GM23338 (cell line): ENCODE measurements around the gene PRPF40B. TPM values are rescaled to one million over a fixed set of nuclear protein-coding genes. Genes with fewer than 3 reads are reported as not detected.

Experiments
- ATAC-seq: fragments of 200-7000 bp; cut with Tn5 transposase; 3 replicates; pipeline ENCODE4 v1.9.1; 2020
- DNase-seq: peaks from one replicate; pipeline ENCODE4 v3.0.0-alpha.2; 2015; ENCODE audit warnings: low spot score
- H2AFZ ChIP-seq: fragments of 200-600 bp; sonication (generic); 2 replicates; pipeline ENCODE4 v1.8.0; 2016; ENCODE audit warnings: antibody characterized with exemption, mild to moderate bottlenecking, moderate library complexity
- H3F3A ChIP-seq: fragments of 200-600 bp; sonication (generic); replicated peaks from 2 replicates; pipeline ENCODE4 v1.8.0; 2017; ENCODE audit warnings: antibody characterized with exemption, mixed run types, low read depth
- H3K27ac ChIP-seq: fragments of 200-600 bp; sonication (generic); 2 replicates; pipeline ENCODE4 v1.6.1; 2016; ENCODE audit warnings: low read depth
- H3K27me3 ChIP-seq: fragments of 200-600 bp; sonication (generic); 2 replicates; pipeline ENCODE4 v1.8.0; 2016; ENCODE audit warnings: mild to moderate bottlenecking, mixed run types, moderate library complexity; ENCODE audit not compliant: insufficient read depth
- H3K36me3 ChIP-seq: fragments of 200-600 bp; sonication (generic); 2 replicates; pipeline ENCODE4 v1.8.0; 2016; ENCODE audit warnings: mild to moderate bottlenecking; ENCODE audit not compliant: insufficient read depth
- H3K4me1 ChIP-seq: fragments of 200-600 bp; sonication (generic); 2 replicates; pipeline ENCODE4 v1.8.0; 2016; ENCODE audit warnings: mild to moderate bottlenecking, moderate library complexity; ENCODE audit not compliant: insufficient read depth
- H3K4me2 ChIP-seq: fragments of 200-600 bp; sonication (generic); 2 replicates; pipeline ENCODE4 v1.7.1; 2017; ENCODE audit warnings: mixed run types
- H3K4me3 ChIP-seq: fragments of 200-600 bp; sonication (generic); 2 replicates; pipeline ENCODE4 v1.6.1; 2016; ENCODE audit warnings: mixed run types
- H3K79me2 ChIP-seq: fragments of 200-600 bp; sonication (generic); replicated peaks from 2 replicates; pipeline ENCODE4 v1.8.0; 2017; ENCODE audit warnings: mild to moderate bottlenecking; ENCODE audit not compliant: insufficient read depth
- H3K9me2 ChIP-seq: fragments of 200-600 bp; sonication (generic); 2 replicates; pipeline ENCODE4 v1.8.0; 2017; ENCODE audit not compliant: insufficient read depth
- H4K20me1 ChIP-seq: fragments of 200-600 bp; sonication (generic); replicated peaks from 2 replicates; pipeline ENCODE4 v1.8.0; 2017; ENCODE audit warnings: mild to moderate bottlenecking; ENCODE audit not compliant: insufficient read depth
- H3K27ac Mint-ChIP-seq: 2 replicates; pipeline ENCODE4 v1.8.0; 2020; ENCODE audit warnings: inconsistent platforms, mild to moderate bottlenecking, moderate library complexity, mixed read lengths
- H3K27me3 Mint-ChIP-seq: 3 replicates; pipeline ENCODE4 v1.8.0; 2022; ENCODE audit warnings: low read depth, mild to moderate bottlenecking, moderate library complexity, mixed read lengths, inconsistent platforms; ENCODE audit not compliant: insufficient read depth, poor library complexity
- H3K36me3 Mint-ChIP-seq: 3 replicates; pipeline ENCODE4 v1.8.0; 2021; ENCODE audit warnings: low read depth, mild to moderate bottlenecking, inconsistent platforms, moderate library complexity, mixed read lengths
- H3K4me1 Mint-ChIP-seq: 3 replicates; pipeline ENCODE4 v1.8.0; 2020; ENCODE audit warnings: mild to moderate bottlenecking, inconsistent platforms, mixed read lengths
- H3K4me3 Mint-ChIP-seq: 3 replicates; pipeline ENCODE4 v1.8.0; 2021; ENCODE audit warnings: moderate library complexity, mild to moderate bottlenecking, inconsistent platforms, mixed read lengths
- H3K9me3 Mint-ChIP-seq: 3 replicates; pipeline ENCODE4 v1.8.0; 2020; ENCODE audit warnings: moderate library complexity, mild to moderate bottlenecking, inconsistent platforms, mixed read lengths
- CREB1 ChIP-seq: fragments of 250-450 bp; sonication (Bioruptor Pico); IDR thresholded peaks from 2 replicates; pipeline ENCODE4 v1.5.0; 2020; ENCODE audit warnings: low read depth, mild to moderate bottlenecking, moderate library complexity
- EZH2 ChIP-seq: fragments of 200-600 bp; sonication (generic); IDR thresholded peaks from one replicate; pipeline ENCODE4 v1.8.0; 2017; ENCODE audit warnings: antibody characterized with exemption, mild to moderate bottlenecking, low read depth; ENCODE audit not compliant: unreplicated experiment
- EZH2phosphoT487 ChIP-seq: fragments of 200-600 bp; sonication (generic); IDR thresholded peaks from one replicate; pipeline ENCODE4 v1.8.1; 2018; ENCODE audit warnings: antibody characterized with exemption; ENCODE audit not compliant: unreplicated experiment
- JUNB ChIP-seq: IDR thresholded peaks from one replicate; pipeline ENCODE4 v1.6.1; 2016; ENCODE audit warnings: antibody characterized with exemption; ENCODE audit not compliant: unreplicated experiment
- NANOG ChIP-seq: IDR thresholded peaks from 2 replicates; pipeline ENCODE4 v1.6.1; 2016; ENCODE audit warnings: antibody characterized with exemption, borderline replicate concordance
- POLR2AphosphoS5 ChIP-seq: IDR thresholded peaks from 2 replicates; pipeline ENCODE4 v1.6.1; 2016; ENCODE audit warnings: antibody characterized with exemption, low read depth
- STAT1 ChIP-seq: IDR thresholded peaks from one replicate; pipeline ENCODE4 v1.6.1; 2016; ENCODE audit warnings: antibody characterized with exemption; ENCODE audit not compliant: unreplicated experiment
- ZNF114 ChIP-seq: fragments of 250-450 bp; sonication (Bioruptor Pico); IDR thresholded peaks from 2 replicates; pipeline ENCODE4 v1.5.0; 2020; ENCODE audit warnings: mild to moderate bottlenecking, moderate library complexity
- ZNF331 ChIP-seq: fragments of 250-450 bp; sonication (Bioruptor Pico); IDR thresholded peaks from 2 replicates; pipeline ENCODE4 v1.5.0; 2020; ENCODE audit warnings: low read depth, mild to moderate bottlenecking, moderate library complexity
- polyA plus RNA-seq: library from polyadenylated mRNA; unstranded; fragments of >200 nt; fragmentation: Nextera tagmentation; extraction: Ambion mirVana; gene quantifications from 2 replicates; pipeline ENCODE4 v1.2.1, GENCODE V29; 2016
- total RNA-seq: library from RNA; depleted of rRNA; stranded (reverse); fragments of >200 nt; shearing (Covaris generic); gene quantifications from 2 replicates; pipeline ENCODE4 v1.2.3, GENCODE V29; 2014
- TF ChIP-seq, protein P1 (sequence below): fragments of 250-450 bp; sonication (Bioruptor Pico); IDR thresholded peaks from 2 replicates; pipeline ENCODE4 v1.5.0; 2020; ENCODE audit warnings: mild to moderate bottlenecking, moderate library complexity
- TF ChIP-seq, protein P2 (sequence below): IDR thresholded peaks from 2 replicates; pipeline ENCODE4 v1.6.1; 2016; ENCODE audit warnings: antibody characterized with exemption
- TF ChIP-seq, protein P3 (sequence below), 2 experiments: fragments of 200-600 bp in 1 of 2; sonication (generic) in 1 of 2; conservative IDR thresholded peaks; 2 replicates each; pipeline versions ENCODE4 v1.5.1 to v1.6.1; 2016 to 2017; ENCODE audit warnings: antibody characterized with exemption in 2 of 2, low read depth in 2 of 2, mild to moderate bottlenecking in 2 of 2, moderate library complexity in 1 of 2
- TF ChIP-seq, protein P4 (sequence below): IDR thresholded peaks from one replicate; pipeline ENCODE4 v1.6.1; 2018; ENCODE audit warnings: antibody characterized with exemption; ENCODE audit not compliant: unreplicated experiment

Gene PRPF40B
- total and polyA plus RNA-seq, 2 experiments from 2014 or later = 17.9 to 19.0 TPM

DNA sequence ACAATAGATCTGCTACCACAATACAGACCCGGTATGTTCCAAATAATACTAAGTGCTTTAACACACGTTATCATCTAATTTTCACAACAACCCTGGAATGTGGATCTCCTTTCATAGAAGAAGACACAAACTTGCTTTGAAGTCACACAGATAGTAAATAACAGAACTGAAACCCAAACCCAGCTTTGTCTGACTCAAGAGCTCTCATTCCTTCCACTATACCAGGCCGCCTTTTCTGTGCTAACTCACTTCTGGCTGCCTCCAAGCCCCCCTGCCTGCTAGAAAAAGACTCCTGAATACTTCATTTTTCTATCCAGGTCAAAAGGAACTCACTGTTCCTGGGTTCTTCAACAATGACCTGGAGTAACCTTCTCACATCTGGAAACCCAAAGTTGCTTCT is 37.8 kb downstream of the PRPF40B start:
- Mint-ChIP-seq H3K4me1 (peaks cover 24% of the 10 kb centered on the region), H3K9me3 (no peaks in the 10 kb centered on the region), H3K4me3 (no peak overlapping the region), H3K36me3 (peaks cover 46% of the 10 kb centered on the region), H3K27ac (no peak overlapping the region), H3K27me3 (peaks cover 3% of the 10 kb centered on the region)
- peaks cover 10% of the 10 kb centered on the region for H3K36me3 ChIP-seq
- H4K20me1 ChIP-seq = peaks cover 5% of the 10 kb centered on the region; the same call in 1 of the 2 replicates
- DNase-seq = no peak
- 0 out of 2 replicates have a peak overlapping the region, but pooled peaks have one; percentile 14 for H3K27ac ChIP-seq
- 0 out of 2 replicates have a peak, but pooled peaks cover 5% of the 10 kb centered on the region for H3K9me2 ChIP-seq
- no peak overlapping the region for H3K4me2 ChIP-seq
- TF ChIP-seq JUNB (no peak), ZNF331 (CRISPR knock-in tag) (no peak), EZH2phosphoT487 (no peak), POLR2AphosphoS5 (no peak), ZNF114 (CRISPR knock-in tag) (no peak), STAT1 (no peak), EZH2 (no peak), CREB1 (no peak), NANOG (no peak)
- TF ChIP-seq, protein P1, sequence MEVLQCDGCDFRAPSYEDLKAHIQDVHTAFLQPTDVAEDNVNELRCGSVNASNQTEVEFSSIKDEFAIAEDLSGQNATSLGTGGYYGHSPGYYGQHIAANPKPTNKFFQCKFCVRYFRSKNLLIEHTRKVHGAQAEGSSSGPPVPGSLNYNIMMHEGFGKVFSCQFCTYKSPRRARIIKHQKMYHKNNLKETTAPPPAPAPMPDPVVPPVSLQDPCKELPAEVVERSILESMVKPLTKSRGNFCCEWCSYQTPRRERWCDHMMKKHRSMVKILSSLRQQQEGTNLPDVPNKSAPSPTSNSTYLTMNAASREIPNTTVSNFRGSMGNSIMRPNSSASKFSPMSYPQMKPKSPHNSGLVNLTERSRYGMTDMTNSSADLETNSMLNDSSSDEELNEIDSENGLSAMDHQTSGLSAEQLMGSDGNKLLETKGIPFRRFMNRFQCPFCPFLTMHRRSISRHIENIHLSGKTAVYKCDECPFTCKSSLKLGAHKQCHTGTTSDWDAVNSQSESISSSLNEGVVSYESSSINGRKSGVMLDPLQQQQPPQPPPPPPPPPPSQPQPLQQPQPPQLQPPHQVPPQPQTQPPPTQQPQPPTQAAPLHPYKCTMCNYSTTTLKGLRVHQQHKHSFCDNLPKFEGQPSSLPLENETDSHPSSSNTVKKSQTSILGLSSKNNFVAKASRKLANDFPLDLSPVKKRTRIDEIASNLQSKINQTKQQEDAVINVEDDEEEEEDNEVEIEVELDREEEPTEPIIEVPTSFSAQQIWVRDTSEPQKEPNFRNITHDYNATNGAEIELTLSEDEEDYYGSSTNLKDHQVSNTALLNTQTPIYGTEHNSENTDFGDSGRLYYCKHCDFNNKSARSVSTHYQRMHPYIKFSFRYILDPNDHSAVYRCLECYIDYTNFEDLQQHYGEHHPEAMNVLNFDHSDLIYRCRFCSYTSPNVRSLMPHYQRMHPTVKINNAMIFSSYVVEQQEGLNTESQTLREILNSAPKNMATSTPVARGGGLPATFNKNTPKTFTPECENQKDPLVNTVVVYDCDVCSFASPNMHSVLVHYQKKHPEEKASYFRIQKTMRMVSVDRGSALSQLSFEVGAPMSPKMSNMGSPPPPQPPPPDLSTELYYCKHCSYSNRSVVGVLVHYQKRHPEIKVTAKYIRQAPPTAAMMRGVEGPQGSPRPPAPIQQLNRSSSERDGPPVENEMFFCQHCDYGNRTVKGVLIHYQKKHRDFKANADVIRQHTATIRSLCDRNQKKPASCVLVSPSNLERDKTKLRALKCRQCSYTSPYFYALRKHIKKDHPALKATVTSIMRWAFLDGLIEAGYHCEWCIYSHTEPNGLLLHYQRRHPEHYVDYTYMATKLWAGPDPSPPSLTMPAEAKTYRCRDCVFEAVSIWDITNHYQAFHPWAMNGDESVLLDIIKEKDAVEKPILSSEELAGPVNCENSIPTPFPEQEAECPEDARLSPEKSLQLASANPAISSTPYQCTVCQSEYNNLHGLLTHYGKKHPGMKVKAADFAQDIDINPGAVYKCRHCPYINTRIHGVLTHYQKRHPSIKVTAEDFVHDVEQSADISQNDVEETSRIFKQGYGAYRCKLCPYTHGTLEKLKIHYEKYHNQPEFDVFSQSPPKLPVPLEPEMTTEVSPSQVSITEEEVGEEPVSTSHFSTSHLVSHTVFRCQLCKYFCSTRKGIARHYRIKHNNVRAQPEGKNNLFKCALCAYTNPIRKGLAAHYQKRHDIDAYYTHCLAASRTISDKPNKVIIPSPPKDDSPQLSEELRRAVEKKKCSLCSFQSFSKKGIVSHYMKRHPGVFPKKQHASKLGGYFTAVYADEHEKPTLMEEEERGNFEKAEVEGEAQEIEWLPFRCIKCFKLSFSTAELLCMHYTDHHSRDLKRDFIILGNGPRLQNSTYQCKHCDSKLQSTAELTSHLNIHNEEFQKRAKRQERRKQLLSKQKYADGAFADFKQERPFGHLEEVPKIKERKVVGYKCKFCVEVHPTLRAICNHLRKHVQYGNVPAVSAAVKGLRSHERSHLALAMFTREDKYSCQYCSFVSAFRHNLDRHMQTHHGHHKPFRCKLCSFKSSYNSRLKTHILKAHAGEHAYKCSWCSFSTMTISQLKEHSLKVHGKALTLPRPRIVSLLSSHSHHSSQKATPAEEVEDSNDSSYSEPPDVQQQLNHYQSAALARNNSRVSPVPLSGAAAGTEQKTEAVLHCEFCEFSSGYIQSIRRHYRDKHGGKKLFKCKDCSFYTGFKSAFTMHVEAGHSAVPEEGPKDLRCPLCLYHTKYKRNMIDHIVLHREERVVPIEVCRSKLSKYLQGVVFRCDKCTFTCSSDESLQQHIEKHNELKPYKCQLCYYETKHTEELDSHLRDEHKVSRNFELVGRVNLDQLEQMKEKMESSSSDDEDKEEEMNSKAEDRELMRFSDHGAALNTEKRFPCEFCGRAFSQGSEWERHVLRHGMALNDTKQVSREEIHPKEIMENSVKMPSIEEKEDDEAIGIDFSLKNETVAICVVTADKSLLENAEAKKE (CRISPR knock-in tag) = no peak
- TF ChIP-seq, protein P2, sequence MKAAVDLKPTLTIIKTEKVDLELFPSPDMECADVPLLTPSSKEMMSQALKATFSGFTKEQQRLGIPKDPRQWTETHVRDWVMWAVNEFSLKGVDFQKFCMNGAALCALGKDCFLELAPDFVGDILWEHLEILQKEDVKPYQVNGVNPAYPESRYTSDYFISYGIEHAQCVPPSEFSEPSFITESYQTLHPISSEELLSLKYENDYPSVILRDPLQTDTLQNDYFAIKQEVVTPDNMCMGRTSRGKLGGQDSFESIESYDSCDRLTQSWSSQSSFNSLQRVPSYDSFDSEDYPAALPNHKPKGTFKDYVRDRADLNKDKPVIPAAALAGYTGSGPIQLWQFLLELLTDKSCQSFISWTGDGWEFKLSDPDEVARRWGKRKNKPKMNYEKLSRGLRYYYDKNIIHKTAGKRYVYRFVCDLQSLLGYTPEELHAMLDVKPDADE = no peak
- TF ChIP-seq, protein P3, sequence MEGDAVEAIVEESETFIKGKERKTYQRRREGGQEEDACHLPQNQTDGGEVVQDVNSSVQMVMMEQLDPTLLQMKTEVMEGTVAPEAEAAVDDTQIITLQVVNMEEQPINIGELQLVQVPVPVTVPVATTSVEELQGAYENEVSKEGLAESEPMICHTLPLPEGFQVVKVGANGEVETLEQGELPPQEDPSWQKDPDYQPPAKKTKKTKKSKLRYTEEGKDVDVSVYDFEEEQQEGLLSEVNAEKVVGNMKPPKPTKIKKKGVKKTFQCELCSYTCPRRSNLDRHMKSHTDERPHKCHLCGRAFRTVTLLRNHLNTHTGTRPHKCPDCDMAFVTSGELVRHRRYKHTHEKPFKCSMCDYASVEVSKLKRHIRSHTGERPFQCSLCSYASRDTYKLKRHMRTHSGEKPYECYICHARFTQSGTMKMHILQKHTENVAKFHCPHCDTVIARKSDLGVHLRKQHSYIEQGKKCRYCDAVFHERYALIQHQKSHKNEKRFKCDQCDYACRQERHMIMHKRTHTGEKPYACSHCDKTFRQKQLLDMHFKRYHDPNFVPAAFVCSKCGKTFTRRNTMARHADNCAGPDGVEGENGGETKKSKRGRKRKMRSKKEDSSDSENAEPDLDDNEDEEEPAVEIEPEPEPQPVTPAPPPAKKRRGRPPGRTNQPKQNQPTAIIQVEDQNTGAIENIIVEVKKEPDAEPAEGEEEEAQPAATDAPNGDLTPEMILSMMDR (conservative IDR thresholded peaks at IDR 0.05; ENCODE audit: low read depth in 2 of 2) = no peak
- TF ChIP-seq, protein P4, sequence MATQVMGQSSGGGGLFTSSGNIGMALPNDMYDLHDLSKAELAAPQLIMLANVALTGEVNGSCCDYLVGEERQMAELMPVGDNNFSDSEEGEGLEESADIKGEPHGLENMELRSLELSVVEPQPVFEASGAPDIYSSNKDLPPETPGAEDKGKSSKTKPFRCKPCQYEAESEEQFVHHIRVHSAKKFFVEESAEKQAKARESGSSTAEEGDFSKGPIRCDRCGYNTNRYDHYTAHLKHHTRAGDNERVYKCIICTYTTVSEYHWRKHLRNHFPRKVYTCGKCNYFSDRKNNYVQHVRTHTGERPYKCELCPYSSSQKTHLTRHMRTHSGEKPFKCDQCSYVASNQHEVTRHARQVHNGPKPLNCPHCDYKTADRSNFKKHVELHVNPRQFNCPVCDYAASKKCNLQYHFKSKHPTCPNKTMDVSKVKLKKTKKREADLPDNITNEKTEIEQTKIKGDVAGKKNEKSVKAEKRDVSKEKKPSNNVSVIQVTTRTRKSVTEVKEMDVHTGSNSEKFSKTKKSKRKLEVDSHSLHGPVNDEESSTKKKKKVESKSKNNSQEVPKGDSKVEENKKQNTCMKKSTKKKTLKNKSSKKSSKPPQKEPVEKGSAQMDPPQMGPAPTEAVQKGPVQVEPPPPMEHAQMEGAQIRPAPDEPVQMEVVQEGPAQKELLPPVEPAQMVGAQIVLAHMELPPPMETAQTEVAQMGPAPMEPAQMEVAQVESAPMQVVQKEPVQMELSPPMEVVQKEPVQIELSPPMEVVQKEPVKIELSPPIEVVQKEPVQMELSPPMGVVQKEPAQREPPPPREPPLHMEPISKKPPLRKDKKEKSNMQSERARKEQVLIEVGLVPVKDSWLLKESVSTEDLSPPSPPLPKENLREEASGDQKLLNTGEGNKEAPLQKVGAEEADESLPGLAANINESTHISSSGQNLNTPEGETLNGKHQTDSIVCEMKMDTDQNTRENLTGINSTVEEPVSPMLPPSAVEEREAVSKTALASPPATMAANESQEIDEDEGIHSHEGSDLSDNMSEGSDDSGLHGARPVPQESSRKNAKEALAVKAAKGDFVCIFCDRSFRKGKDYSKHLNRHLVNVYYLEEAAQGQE = no peak
- ATAC-seq = no peak
- no peak overlapping the region for H2AFZ ChIP-seq
- no peak overlapping the region for H3K4me3 ChIP-seq
- H3K27me3 ChIP-seq = no peaks in the 10 kb centered on the region
- peaks cover 17% of the 10 kb centered on the region for H3K4me1 ChIP-seq
- H3K79me2 ChIP-seq = no peaks in the 10 kb centered on the region
- H3F3A ChIP-seq = no peaks in the 10 kb centered on the region
